GM18907 (cell line): ENCODE measurements around the gene RNF223.
"Not testable (repeated sequence)": the region's sequence is repeated elsewhere in the genome, so short reads cannot be mapped to it uniquely, and the experiment has no call there.

ENCODE experiments used
- ATAC-seq: cut with Tn5 transposase; IDR thresholded peaks from one replicate; pipeline ENCODE4 v1.9.1; 2021; ENCODE audit warnings: mild to moderate bottlenecking, moderate library complexity; ENCODE audit not compliant: unreplicated experiment

The RNF223 gene

GRCh38 chr1:1088029-1088800 lies 14.1 kb upstream of the RNF223 start:
- no peak for ATAC-seq

GRCh38 chr1:1087351-1088028 lies 13.4 kb upstream of the RNF223 start:
- no peak for ATAC-seq

- no peak for ATAC-seq
These were observed 12.8 kb upstream of the RNF223 start for GRCh38 chr1:1086911-1087341.

- no peak for ATAC-seq
These were observed 12.1 kb upstream of the RNF223 start for GRCh38 chr1:1085911-1086841.

GRCh38 chr1:1085171-1085841 lies 11.2 kb upstream of the RNF223 start:
- ATAC-seq = no peak

- ATAC-seq = no peak
These were observed 10.5 kb upstream of the RNF223 start for GRCh38 chr1:1084372-1085170.

- no peak for ATAC-seq
These were observed 9.6 kb upstream of the RNF223 start for GRCh38 chr1:1083416-1084371.

GRCh38 chr1:1082776-1083415 lies 8.8 kb upstream of the RNF223 start:
- ATAC-seq = no peak

GRCh38 chr1:1082239-1082775 lies 8.2 kb upstream of the RNF223 start:
- no peak for ATAC-seq

- ATAC-seq = no peak
These were observed 7.5 kb upstream of the RNF223 start for GRCh38 chr1:1081311-1082238.

GRCh38 chr1:1080951-1081310 lies 6.8 kb upstream of the RNF223 start:
- ATAC-seq = no peak

GRCh38 chr1:1080122-1080757 lies 6.1 kb upstream of the RNF223 start:
- ATAC-seq = peak; percentile 28

GRCh38 chr1:1079408-1080121 lies 5.5 kb upstream of the RNF223 start:
- ATAC-seq = peak; percentile 59

- not testable (repeated sequence) for ATAC-seq
These were observed 3.3 kb upstream of the RNF223 start for GRCh38 chr1:1077396-1077795.

GRCh38 chr1:1075148-1075935 lies 1.2 kb upstream of the RNF223 start:
- ATAC-seq = no peak
